Osteocyte (in vitro differentiated cells): ENCODE data around the gene ABCA9. TPM values are rescaled to one million over a fixed set of nuclear protein-coding genes. Genes with fewer than 3 reads are reported as not detected.
A peak's percentile ranks its signal among the peaks of the same experiment; 100 is the strongest.
"Not testable (repeated sequence)": the region's sequence is repeated elsewhere in the genome, so short reads cannot be mapped to it uniquely, and the experiment has no call there.

Source experiments
- DNase-seq: peaks from one replicate; pipeline ENCODE4 v3.0.0; 2021; ENCODE audit warnings: mixed read lengths; ENCODE audit not compliant: unreplicated experiment; ENCODE audit errors: extremely low spot score
- H3K27ac Mint-ChIP-seq: one replicate; pipeline ENCODE4 v1.8.0; 2021; ENCODE audit warnings: mild to moderate bottlenecking, mixed read lengths; ENCODE audit not compliant: unreplicated experiment
- H3K27me3 Mint-ChIP-seq: one replicate; pipeline ENCODE4 v1.8.0; 2021; ENCODE audit warnings: mixed read lengths; ENCODE audit not compliant: unreplicated experiment
- H3K36me3 Mint-ChIP-seq: one replicate; pipeline ENCODE4 v1.8.0; 2021; ENCODE audit warnings: mixed read lengths; ENCODE audit not compliant: unreplicated experiment
- H3K4me1 Mint-ChIP-seq: one replicate; pipeline ENCODE4 v1.8.0; 2021; ENCODE audit warnings: mixed read lengths; ENCODE audit not compliant: unreplicated experiment
- H3K4me3 Mint-ChIP-seq: one replicate; pipeline ENCODE4 v1.8.0; 2021; ENCODE audit warnings: mild to moderate bottlenecking, moderate library complexity, mixed read lengths; ENCODE audit not compliant: unreplicated experiment
- H3K9me3 Mint-ChIP-seq: one replicate; pipeline ENCODE4 v1.8.0; 2021; ENCODE audit warnings: mixed read lengths; ENCODE audit not compliant: unreplicated experiment
- total RNA-seq: library from RNA; stranded (reverse); gene quantifications from 2 replicates; pipeline ENCODE4 v1.2.1, GENCODE V29; 2021
- TF ChIP-seq, protein P1 (sequence below): fragments of 200-600 bp; sonication (generic); IDR thresholded peaks from 2 replicates; pipeline ENCODE4 v1.5.0; 2021; ENCODE audit warnings: antibody characterized with exemption, mild to moderate bottlenecking, moderate library complexity

The ABCA9 gene
- total RNA-seq, 1 donor from 2014 or later: 1.1 TPM

GRCh38 chr17:68957944-68958343 lies 102.8 kb downstream of the ABCA9 start:
- Mint-ChIP-seq H3K27ac (no peak overlapping the region), H3K36me3 (no peaks in the 10 kb centered on the region), H3K9me3 (no peaks in the 10 kb centered on the region), H3K4me3 (no peak overlapping the region), H3K4me1 (peaks cover 26% of the 10 kb centered on the region), H3K27me3 (no peaks in the 10 kb centered on the region)
- TF ChIP-seq, protein P1, sequence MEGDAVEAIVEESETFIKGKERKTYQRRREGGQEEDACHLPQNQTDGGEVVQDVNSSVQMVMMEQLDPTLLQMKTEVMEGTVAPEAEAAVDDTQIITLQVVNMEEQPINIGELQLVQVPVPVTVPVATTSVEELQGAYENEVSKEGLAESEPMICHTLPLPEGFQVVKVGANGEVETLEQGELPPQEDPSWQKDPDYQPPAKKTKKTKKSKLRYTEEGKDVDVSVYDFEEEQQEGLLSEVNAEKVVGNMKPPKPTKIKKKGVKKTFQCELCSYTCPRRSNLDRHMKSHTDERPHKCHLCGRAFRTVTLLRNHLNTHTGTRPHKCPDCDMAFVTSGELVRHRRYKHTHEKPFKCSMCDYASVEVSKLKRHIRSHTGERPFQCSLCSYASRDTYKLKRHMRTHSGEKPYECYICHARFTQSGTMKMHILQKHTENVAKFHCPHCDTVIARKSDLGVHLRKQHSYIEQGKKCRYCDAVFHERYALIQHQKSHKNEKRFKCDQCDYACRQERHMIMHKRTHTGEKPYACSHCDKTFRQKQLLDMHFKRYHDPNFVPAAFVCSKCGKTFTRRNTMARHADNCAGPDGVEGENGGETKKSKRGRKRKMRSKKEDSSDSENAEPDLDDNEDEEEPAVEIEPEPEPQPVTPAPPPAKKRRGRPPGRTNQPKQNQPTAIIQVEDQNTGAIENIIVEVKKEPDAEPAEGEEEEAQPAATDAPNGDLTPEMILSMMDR: no peak
- no peak for DNase-seq

DNA sequence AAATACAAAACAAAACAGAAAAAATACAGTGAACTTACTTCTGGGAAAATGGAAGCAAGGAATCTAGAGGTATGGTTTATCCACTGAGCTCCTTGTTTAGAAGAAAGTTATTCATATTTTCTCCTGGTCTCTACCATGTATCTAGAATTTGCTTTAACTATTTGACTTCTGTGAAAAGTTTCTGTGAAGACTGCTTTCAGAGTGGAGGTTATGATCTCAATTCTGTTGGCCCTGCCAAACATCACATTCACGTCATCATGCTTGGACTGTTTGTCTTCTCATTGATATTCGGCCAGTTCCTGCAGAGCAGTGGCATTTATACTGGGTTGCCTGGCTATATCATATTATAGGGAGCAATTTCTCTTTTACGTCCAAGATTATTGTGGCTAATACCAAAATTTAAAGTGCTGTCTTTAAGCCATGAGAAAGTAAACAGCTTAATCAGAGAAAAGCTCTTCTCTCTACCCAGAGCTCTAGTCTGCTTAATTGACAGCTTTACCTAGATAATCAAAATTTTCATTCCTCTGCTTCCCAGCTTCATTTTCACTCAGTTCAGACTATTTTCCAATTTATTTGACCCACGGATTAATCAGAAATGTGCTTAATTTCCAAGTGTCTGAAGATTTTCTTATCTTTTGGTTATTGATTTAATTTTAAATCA lies 105.4 kb downstream of the ABCA9 start, which contains the start of gene ABCA8:
Gene ABCA8, minus strand, starts transcription at position 212 of the 661 bp plus-strand sequence. CDS start 13,358 bp downstream, outside the sequence.
- TF ChIP-seq, protein P1: no peak
- H3K36me3 Mint-ChIP-seq: peaks cover 3% of the 10 kb centered on the region
- peak within 1 kb of the TSS; percentile 75 for H3K4me3 Mint-ChIP-seq
- H3K27ac Mint-ChIP-seq: peak within 1 kb of the TSS; percentile 90
- peaks cover 28% of the 10 kb centered on the region for H3K4me1 Mint-ChIP-seq
- H3K27me3 Mint-ChIP-seq: no peaks in the 10 kb centered on the region
- no peaks in the 10 kb centered on the region for H3K9me3 Mint-ChIP-seq
- no peak for DNase-seq

- H3K27ac Mint-ChIP-seq: peak overlapping the region; percentile 90
- no peaks in the 10 kb centered on the region for H3K27me3 Mint-ChIP-seq
- H3K4me3 Mint-ChIP-seq: peak overlapping the region; percentile 75
- no peaks in the 10 kb centered on the region for H3K9me3 Mint-ChIP-seq
- no peak for DNase-seq
- H3K36me3 Mint-ChIP-seq: peaks cover 3% of the 10 kb centered on the region
- TF ChIP-seq, protein P1: no peak
- peaks cover 28% of the 10 kb centered on the region for H3K4me1 Mint-ChIP-seq
Observed at GRCh38 chr17:68954146-68954896, 106.4 kb downstream of the ABCA9 start.

GRCh38 chr17:68953340-68953997 lies 107.3 kb downstream of the ABCA9 start:
- H3K27me3 Mint-ChIP-seq: no peaks in the 10 kb centered on the region
- TF ChIP-seq, protein P1: no peak
- DNase-seq: no peak
- peaks cover 5% of the 10 kb centered on the region for H3K36me3 Mint-ChIP-seq
- H3K4me3 Mint-ChIP-seq: peak overlapping the region; percentile 59
- no peaks in the 10 kb centered on the region for H3K9me3 Mint-ChIP-seq
- peak overlapping the region; percentile 90 for H3K27ac Mint-ChIP-seq
- peaks cover 28% of the 10 kb centered on the region for H3K4me1 Mint-ChIP-seq

- Mint-ChIP-seq H3K4me3 (no peak overlapping the region), H3K27me3 (no peaks in the 10 kb centered on the region), H3K4me1 (peaks cover 26% of the 10 kb centered on the region), H3K27ac (no peak overlapping the region), H3K9me3 (no peaks in the 10 kb centered on the region), H3K36me3 (peaks cover 5% of the 10 kb centered on the region)
- DNase-seq: no peak
- TF ChIP-seq, protein P1: no peak
Observed at GRCh38 chr17:68950725-68951124, 110.0 kb downstream of the ABCA9 start.

DNA sequence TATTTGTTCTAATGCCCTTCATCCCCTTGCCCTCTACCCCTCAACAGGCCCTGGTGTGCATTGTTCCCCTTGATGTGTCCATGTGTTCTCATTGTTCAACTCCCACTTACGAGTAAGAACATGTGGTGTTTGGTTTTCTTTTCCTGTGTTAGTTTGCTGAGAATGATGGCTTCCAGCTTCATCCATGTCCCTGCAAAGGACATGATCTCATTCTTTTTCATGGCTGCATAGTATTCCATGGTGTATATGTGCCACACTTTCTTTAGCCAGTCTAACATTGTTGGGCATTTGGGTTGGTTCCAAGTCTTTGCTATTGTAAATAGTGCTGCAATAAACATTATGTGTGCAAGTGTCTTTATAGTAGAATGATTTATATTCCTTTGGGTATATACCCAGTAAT lies 112.9 kb downstream of the ABCA9 start:
- not testable (repeated sequence) for H3K27ac Mint-ChIP-seq, DNase-seq, H3K9me3 Mint-ChIP-seq

More for the DNA sequence above, 112.9 kb downstream of the ABCA9 start:
- not testable (repeated sequence) for H3K27me3 Mint-ChIP-seq, H3K36me3 Mint-ChIP-seq, H3K4me3 Mint-ChIP-seq, H3K4me1 Mint-ChIP-seq
